HG03457 (cell line): ENCODE results near the gene CCDC85B.

Experiments used
- ATAC-seq: cut with Tn5 transposase; IDR thresholded peaks from one replicate; pipeline ENCODE4 v1.9.1; 2021; ENCODE audit warnings: moderate number of reproducible peaks; ENCODE audit not compliant: unreplicated experiment

Gene CCDC85B

GRCh38 chr11:65928667-65929066, 38.2 kb downstream of the CCDC85B start:
- ATAC-seq, result no peak

GRCh38 chr11:65931773-65932557, 41.5 kb downstream of the CCDC85B start:
- no peak for ATAC-seq

GRCh38 chr11:65932558-65932919, 42.1 kb downstream of the CCDC85B start:
- ATAC-seq, result no peak

- no peak for ATAC-seq
These were observed 43.5 kb downstream of the CCDC85B start for GRCh38 chr11:65934014-65934413.

GRCh38 chr11:65937766-65938165, 47.3 kb downstream of the CCDC85B start:
- no peak for ATAC-seq
